Smooth muscle cell (in vitro differentiated cells): ENCODE measurements around the gene ADGRL1. TPM values are rescaled to one million over a fixed set of nuclear protein-coding genes. Genes with fewer than 3 reads are reported as not detected.
"Not testable (repeated sequence)": the region's sequence is repeated elsewhere in the genome, so short reads cannot be mapped to it uniquely, and the experiment has no call there.

Experiments
- DNase-seq: peaks from one replicate; lab custom pipeline; 2025; ENCODE audit not compliant: unreplicated experiment; lab: John Stamatoyannopoulos, UW
- H2AFZ ChIP-seq: fragments of 200-600 bp; sonication (generic); 2 replicates; pipeline ENCODE4 v1.6.0; 2016; ENCODE audit warnings: antibody characterized with exemption, low read depth, mild to moderate bottlenecking
- H3F3A ChIP-seq: fragments of 200-600 bp; sonication (generic); 2 replicates; pipeline ENCODE4 v1.6.0; 2017; ENCODE audit warnings: antibody characterized with exemption, low read depth
- H3K27ac ChIP-seq: fragments of 200-600 bp; sonication (generic); 2 replicates; pipeline ENCODE4 v1.5.1; 2016; ENCODE audit warnings: low read depth, mild to moderate bottlenecking
- H3K27me3 ChIP-seq: fragments of 200-600 bp; sonication (generic); 2 replicates; pipeline ENCODE4 v1.6.1; 2016; ENCODE audit warnings: low read depth, mild to moderate bottlenecking
- H3K36me3 ChIP-seq: fragments of 200-600 bp; sonication (generic); 2 replicates; pipeline ENCODE4 v1.5.1; 2016; ENCODE audit warnings: low read depth
- H3K4me1 ChIP-seq: fragments of 200-600 bp; sonication (generic); 2 replicates; pipeline ENCODE4 v1.5.1; 2016; ENCODE audit warnings: low read depth
- H3K4me2 ChIP-seq: fragments of 200-600 bp; sonication (generic); 2 replicates; pipeline ENCODE4 v1.6.0; 2016; ENCODE audit warnings: mild to moderate bottlenecking
- H3K4me3 ChIP-seq: fragments of 200-600 bp; sonication (generic); 2 replicates; pipeline ENCODE4 v1.5.1; 2016; ENCODE audit warnings: mild to moderate bottlenecking
- H3K79me2 ChIP-seq: fragments of 200-600 bp; sonication (generic); 2 replicates; pipeline ENCODE4 v1.6.0; 2016; ENCODE audit warnings: low read depth, mild to moderate bottlenecking
- H3K9ac ChIP-seq: fragments of 200-600 bp; sonication (generic); 2 replicates; pipeline ENCODE4 v1.6.0; 2016; ENCODE audit warnings: low read depth
- H3K9me3 ChIP-seq: fragments of 200-600 bp; sonication (generic); replicated peaks from 2 replicates; pipeline ENCODE4 v1.5.1; 2016; ENCODE audit warnings: low read depth
- H4K20me1 ChIP-seq: fragments of 200-600 bp; sonication (generic); 2 replicates; pipeline ENCODE4 v1.6.0; 2016; ENCODE audit warnings: low read depth
- WGBS: methylation state at CpG from one replicate; pipeline ENCODE4 v1.1.7; 2016; ENCODE audit warnings: low lambda C conversion rate; 5-methylcytosine and 5-hydroxymethylcytosine counted together
- polyA plus RNA-seq: library from polyadenylated mRNA; unstranded; fragments of >200 nt; fragmentation: Nextera tagmentation; extraction: Ambion mirVana; gene quantifications from 2 replicates; pipeline ENCODE4 v1.2.1, GENCODE V29; 2016
- total RNA-seq: library from RNA; depleted of rRNA; stranded (reverse); fragments of >200 nt; gene quantifications from 2 replicates; pipeline ENCODE4 v1.2.3, GENCODE V29; 2014
- TF ChIP-seq, protein P1 (sequence below): fragments of 200-600 bp; sonication (generic); IDR thresholded peaks from 2 replicates; pipeline ENCODE4 v1.5.1; 2017; ENCODE audit warnings: borderline replicate concordance, mild to moderate bottlenecking, antibody characterized with exemption; ENCODE audit not compliant: insufficient read depth, poor library complexity, severe bottlenecking

The ADGRL1 gene
- total and polyA plus RNA-seq, 2 experiments from 2014 or later, result 11.3 to 12.7 TPM

DNA sequence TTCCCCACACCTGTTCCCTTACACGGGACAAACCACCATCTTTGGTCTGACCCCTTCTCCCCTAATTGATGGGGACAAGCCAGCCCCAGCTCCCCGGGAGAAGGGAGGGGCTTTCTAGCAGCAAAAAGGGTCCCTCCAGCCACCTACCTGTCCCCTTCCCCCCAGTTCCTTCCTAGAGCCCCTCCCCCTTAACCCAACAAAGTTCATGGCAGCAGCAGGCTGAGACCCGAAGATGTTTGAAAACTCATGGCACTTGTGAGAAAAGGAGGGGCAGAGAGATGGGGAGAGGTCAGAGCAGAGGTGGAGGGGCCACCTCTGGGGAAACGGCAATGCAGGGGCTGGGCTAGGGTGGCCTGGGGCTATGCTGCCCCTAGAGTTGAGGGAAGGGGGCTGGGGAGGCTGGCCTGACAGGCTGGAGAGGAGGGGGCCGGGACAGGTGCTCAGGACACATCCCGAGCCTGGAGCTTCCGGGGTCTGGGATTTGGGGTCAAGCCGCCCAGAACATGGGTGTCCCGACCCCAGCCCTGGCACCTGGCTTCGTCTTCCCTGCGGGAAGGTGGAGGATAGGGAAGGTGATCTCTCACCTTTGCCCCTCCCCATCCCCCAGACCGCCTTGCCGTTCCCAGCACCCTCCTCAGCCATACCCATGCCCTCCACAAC, 57.1 kb downstream of the ADGRL1 start:
- no peaks in the 10 kb centered on the region for H3K9me3 ChIP-seq
- no peaks in the 10 kb centered on the region for H3F3A ChIP-seq
- WGBS, result 92% methylated on average over 11 of the region's 13 CpGs
- H2AFZ ChIP-seq, result no peak overlapping the region
- H3K36me3 ChIP-seq, result no peaks in the 10 kb centered on the region
- no peak overlapping the region for H3K4me2 ChIP-seq
- peaks cover 27% of the 10 kb centered on the region for H4K20me1 ChIP-seq
- H3K4me1 ChIP-seq, result peaks cover 7% of the 10 kb centered on the region
- H3K27me3 ChIP-seq, result no peaks in the 10 kb centered on the region
- H3K9ac ChIP-seq, result no peak overlapping the region
- TF ChIP-seq, protein P1, sequence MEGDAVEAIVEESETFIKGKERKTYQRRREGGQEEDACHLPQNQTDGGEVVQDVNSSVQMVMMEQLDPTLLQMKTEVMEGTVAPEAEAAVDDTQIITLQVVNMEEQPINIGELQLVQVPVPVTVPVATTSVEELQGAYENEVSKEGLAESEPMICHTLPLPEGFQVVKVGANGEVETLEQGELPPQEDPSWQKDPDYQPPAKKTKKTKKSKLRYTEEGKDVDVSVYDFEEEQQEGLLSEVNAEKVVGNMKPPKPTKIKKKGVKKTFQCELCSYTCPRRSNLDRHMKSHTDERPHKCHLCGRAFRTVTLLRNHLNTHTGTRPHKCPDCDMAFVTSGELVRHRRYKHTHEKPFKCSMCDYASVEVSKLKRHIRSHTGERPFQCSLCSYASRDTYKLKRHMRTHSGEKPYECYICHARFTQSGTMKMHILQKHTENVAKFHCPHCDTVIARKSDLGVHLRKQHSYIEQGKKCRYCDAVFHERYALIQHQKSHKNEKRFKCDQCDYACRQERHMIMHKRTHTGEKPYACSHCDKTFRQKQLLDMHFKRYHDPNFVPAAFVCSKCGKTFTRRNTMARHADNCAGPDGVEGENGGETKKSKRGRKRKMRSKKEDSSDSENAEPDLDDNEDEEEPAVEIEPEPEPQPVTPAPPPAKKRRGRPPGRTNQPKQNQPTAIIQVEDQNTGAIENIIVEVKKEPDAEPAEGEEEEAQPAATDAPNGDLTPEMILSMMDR, result no peak
- no peak overlapping the region for H3K4me3 ChIP-seq
- H3K27ac ChIP-seq, result no peak overlapping the region
- no peak for DNase-seq
- no peaks in the 10 kb centered on the region for H3K79me2 ChIP-seq

DNA sequence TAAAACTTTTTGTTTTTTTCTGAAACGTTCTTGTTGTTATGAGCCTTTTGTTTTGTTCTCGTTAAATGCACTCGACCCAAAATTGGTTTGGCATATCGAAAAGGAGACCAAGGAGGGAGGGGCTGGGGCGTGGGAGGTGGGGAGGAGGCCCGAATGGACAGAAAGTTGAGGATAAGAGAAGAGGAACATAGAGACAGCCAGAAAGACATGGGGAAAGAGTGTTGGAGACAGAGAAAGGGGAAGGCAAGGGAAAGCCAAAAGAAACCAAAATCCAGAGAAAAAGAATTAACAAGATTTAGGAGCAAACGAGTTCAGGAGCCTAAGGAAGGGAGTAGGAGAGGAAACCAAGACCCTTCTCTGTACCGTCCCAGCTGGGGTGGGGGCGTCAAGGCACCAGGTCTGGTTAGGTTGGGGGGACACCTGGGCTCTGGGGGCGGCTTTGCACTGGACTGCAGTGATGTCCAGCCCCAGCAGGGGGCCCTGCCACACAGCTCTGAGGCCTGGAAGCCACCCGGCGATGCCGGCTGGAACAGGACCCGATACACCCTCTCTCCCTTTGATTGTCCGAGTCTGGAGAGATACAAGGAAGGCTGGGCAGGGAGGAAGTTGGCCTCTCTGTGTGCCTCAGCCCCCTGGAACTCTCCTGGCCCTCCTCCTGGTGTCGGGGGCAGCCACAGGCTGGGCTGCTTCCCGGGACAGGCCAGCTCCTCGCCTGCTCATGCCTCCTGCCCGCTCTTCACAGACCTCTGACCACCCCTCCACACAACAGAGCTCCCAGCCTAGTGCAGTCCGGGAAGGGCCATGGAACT, 58.0 kb downstream of the ADGRL1 start:
- H3K27ac ChIP-seq, result peak overlapping the region; percentile 76

GRCh38 chr19:14146789-14147216, 59.2 kb downstream of the ADGRL1 start:
- no peak for DNase-seq
- peak overlapping the region; percentile 76 for H3K27ac ChIP-seq
- H3K27me3 ChIP-seq, result no peaks in the 10 kb centered on the region
- TF ChIP-seq, protein P1, result no peak
- no peaks in the 10 kb centered on the region for H3K9me3 ChIP-seq
- peaks cover 7% of the 10 kb centered on the region for H3K4me1 ChIP-seq
- peaks cover 34% of the 10 kb centered on the region for H4K20me1 ChIP-seq
- peak overlapping the region; percentile 63 for H3K9ac ChIP-seq
- H3K4me2 ChIP-seq, result peak overlapping the region; percentile 35
- H3F3A ChIP-seq, result no peaks in the 10 kb centered on the region
- WGBS, result 24% methylated on average over 7 of the region's 7 CpGs
- no peaks in the 10 kb centered on the region for H3K79me2 ChIP-seq
- H2AFZ ChIP-seq, result no peak overlapping the region
- no peaks in the 10 kb centered on the region for H3K36me3 ChIP-seq
- H3K4me3 ChIP-seq, result no peak overlapping the region

More for the DNA sequence above, 58.0 kb downstream of the ADGRL1 start:
- no peaks in the 10 kb centered on the region for H3K36me3 ChIP-seq
- H3F3A ChIP-seq, result no peaks in the 10 kb centered on the region
- H3K27me3 ChIP-seq, result no peaks in the 10 kb centered on the region
- no peaks in the 10 kb centered on the region for H3K79me2 ChIP-seq
- peaks cover 7% of the 10 kb centered on the region for H3K4me1 ChIP-seq
- WGBS, result 62% methylated on average over 20 of the region's 20 CpGs
- H2AFZ ChIP-seq, result no peak overlapping the region
- no peaks in the 10 kb centered on the region for H3K9me3 ChIP-seq
- TF ChIP-seq, protein P1, result peak; percentile 74
- DNase-seq, result peak; percentile 28
- peak overlapping the region; percentile 69 for H3K4me2 ChIP-seq
- no peak overlapping the region for H3K9ac ChIP-seq
- H3K4me3 ChIP-seq, result no peak overlapping the region
- peaks cover 28% of the 10 kb centered on the region for H4K20me1 ChIP-seq

DNA sequence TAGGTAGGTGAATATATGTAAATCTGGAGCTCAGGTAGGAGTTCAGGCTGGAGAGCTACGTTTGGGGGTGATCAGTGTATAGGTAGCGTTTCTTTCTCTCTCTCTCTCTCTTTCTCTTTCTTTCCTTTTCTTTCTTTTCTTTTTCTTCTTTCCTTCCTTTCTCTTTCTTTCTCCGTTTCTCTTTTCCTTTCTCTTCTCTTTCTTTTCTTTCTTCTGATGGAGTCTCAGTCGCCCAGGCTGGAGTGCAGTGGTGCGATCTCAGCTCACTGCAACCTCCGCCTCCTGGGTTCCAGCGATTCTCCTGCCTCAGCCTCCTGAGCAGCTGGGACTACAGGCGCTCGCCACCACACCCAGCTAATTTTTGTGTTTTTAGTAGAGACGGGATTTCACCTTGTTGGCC, 59.8 kb downstream of the ADGRL1 start:
- 92% methylated on average over 10 of the region's 10 CpGs for WGBS
- not testable (repeated sequence) for DNase-seq, H2AFZ ChIP-seq, H3F3A ChIP-seq, H3K27me3 ChIP-seq, H3K36me3 ChIP-seq, H3K79me2 ChIP-seq, H3K4me3 ChIP-seq, H3K9me3 ChIP-seq, H3K4me1 ChIP-seq
- Histone ChIP-seq H3K9ac (peak overlapping the region; percentile 63), H4K20me1 (peaks cover 34% of the 10 kb centered on the region), H3K4me2 (peak overlapping the region; percentile 35), H3K27ac (peak overlapping the region; percentile 76)
